GM12801 (cell line): ENCODE measurements around the gene KCTD18.

Experiments
- TF ChIP-seq, protein P1 (sequence below): IDR thresholded peaks from one replicate; pipeline ENCODE4 v1.5.1; 2011; ENCODE audit warnings: control low read depth; ENCODE audit not compliant: insufficient read length; ENCODE audit errors: extremely low read depth

KCTD18 gene

DNA sequence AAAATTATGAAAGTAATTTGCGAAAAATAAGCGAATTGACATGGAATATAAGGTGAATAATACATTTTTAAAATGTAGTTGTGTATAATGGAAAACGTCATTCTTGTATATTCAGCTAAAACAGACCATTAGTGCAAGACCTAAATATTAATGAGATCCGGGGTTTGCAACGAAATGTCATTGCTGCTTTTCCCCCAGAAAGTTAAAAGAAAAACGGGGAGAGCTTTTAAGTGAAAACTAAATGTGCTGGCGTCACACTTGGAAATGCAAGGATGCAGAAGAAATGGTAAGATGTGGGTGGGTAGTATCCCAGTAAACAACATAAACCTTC is 15.6 kb upstream of the KCTD18 start:
- TF ChIP-seq, protein P1, sequence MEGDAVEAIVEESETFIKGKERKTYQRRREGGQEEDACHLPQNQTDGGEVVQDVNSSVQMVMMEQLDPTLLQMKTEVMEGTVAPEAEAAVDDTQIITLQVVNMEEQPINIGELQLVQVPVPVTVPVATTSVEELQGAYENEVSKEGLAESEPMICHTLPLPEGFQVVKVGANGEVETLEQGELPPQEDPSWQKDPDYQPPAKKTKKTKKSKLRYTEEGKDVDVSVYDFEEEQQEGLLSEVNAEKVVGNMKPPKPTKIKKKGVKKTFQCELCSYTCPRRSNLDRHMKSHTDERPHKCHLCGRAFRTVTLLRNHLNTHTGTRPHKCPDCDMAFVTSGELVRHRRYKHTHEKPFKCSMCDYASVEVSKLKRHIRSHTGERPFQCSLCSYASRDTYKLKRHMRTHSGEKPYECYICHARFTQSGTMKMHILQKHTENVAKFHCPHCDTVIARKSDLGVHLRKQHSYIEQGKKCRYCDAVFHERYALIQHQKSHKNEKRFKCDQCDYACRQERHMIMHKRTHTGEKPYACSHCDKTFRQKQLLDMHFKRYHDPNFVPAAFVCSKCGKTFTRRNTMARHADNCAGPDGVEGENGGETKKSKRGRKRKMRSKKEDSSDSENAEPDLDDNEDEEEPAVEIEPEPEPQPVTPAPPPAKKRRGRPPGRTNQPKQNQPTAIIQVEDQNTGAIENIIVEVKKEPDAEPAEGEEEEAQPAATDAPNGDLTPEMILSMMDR = no peak

DNA sequence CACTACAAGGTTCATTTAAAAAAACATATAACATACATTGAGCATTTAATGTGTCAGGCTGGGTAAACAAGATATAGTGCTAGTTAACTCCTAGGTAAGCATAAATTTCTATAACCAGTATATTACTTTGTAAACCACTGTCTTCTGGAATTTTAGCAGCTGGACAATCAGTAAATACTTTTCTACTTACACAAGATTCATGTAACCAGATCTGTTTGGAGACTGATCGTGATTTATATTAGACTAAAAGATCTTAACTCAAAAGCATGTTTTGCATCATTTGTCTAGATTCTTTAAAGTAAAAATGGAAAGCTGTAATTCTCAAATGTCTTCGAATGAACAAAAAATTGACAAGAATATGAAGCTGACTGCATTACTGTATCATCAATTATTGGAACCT is 15.2 kb upstream of the KCTD18 start:
- TF ChIP-seq, protein P1 = no peak

DNA sequence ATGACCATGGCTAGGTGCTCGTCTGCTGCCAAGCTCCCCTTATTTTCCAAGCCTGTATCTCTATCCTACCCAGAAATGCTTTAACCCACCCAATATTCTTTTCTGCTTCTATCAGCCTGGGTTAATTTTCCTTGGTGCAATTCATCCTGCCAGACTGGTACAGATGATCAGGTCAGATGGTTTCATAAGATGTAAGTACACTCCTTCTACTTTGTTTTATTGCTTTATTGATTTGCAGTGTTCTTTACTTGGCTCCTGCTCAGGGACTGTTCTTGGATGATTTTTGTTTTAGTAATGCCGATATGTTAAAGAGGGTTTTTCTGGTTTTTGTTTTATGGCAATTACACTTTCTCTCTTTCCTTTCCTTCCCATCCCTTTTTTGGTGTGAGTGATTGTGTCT is 13.7 kb upstream of the KCTD18 start:
- TF ChIP-seq, protein P1 = no peak

DNA sequence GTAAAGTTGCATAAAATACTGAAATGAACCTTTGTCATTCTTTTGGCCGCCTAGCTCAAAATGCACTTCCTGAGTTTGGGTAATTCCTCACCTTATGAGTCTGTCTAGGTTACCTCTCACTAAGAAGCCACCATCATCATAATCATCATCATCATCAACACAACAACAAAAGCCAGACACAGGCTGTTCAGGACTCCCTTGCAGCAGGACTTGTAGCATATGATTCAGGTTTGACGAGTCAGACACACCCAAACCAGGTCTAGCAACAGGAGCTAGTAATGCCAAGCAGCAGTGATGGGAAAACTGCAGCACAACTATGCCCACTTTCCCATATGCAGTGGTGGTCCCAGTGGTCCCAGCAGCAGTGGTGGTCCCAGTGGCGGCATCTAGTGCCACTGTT is 13.3 kb upstream of the KCTD18 start:
- TF ChIP-seq, protein P1 = no peak

DNA sequence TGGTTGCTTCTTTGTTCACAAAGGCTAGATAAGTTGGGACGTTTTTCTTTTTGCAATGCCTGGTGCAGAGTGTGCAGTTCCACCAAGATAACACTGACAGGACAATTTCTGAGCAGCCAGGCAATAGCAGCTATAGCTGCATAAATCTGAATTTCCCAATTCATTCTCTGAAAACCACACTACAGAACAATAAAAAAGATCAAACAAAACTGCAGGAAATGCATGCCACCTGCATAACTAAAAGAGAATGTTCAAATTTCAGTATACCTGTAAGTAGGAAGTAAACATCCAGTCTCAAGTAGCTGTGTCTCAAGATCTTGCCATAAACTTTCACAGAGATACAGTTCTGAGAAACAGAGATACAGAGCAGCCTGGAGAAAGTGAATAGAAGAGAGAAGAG is 5.3 kb upstream of the KCTD18 start:
- TF ChIP-seq, protein P1 = no peak

DNA sequence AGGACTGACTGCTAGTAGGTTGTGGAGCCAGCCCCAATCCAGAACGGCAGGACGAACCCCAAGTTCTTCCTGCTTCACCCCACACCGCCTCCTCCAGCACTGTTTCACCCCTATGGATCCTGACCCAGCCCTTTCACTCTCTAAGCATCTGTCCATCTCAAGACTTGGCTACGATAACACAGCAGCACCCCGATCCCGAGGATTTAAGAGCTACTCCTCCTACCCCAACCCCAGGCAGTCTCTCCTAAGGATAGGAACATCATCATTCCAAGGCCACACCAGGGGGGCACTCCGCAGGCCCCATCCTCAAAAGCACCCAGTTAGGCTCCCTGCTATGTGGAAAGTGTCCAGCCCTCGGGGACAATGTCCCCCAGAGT is 645 bp downstream of the KCTD18 start:
- TF ChIP-seq, protein P1 = no peak

DNA sequence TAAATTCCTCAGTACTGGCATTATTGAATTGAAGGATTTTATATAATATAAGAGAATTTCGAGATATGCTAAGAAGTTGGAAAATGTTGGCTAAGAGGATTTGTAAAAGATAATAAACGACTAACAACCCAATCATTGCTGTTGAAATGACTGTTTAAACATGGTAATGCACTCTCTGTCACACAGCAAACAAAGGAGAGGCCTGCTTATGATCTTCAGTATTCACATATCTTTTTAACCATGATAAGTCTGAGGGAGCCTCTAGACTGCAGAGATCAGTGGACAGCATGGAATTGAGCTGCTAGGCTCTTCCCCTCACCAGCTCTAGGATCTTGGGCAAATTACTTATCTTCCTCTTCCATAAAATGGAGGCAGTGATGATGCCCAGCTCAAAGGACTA is 2.7 kb downstream of the KCTD18 start:
- TF ChIP-seq, protein P1 = no peak

DNA sequence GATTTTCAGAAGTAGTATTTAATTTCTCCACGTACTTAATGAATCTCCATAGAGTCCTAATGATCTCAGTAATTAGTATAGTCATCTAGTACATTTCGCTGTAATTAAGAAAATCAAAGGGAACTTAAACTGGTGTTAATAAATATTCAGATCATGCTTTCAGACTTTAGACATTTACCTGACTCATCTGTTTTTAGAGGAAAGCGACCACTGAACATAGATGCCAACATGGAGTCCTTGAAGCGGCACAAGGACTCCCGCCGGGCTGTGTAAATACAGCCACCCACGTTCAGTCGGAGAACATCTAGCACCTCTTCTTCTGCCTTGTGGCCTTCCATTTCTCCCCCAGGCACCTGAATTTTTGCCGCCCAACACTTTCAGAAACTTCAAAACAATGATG is 3.2 kb downstream of the KCTD18 start:
- TF ChIP-seq, protein P1 = no peak
